SJSA1 (cell line): ENCODE measurements around the gene IQCB1. TPM values are rescaled to one million over a fixed set of nuclear protein-coding genes. Genes with fewer than 3 reads are reported as not detected.

Experiments
- DNase-seq, 2 experiments: peaks; one replicate each; pipeline ENCODE4 v3.0.0-alpha.2; 2015 to 2020; ENCODE audit warnings: low spot score in 2 of 2, low read depth in 1 of 2
- H3K27ac ChIP-seq: fragments of 250-450 bp; sonication (Bioruptor Pico); 2 replicates; pipeline ENCODE4 v1.5.1; 2020; ENCODE audit warnings: mild to moderate bottlenecking, moderate library complexity
- H3K27me3 ChIP-seq: fragments of 250-450 bp; sonication (Bioruptor Pico); replicated peaks from 2 replicates; pipeline ENCODE4 v1.5.1; 2020; ENCODE audit warnings: mild to moderate bottlenecking, moderate library complexity
- H3K36me3 ChIP-seq: fragments of 250-450 bp; sonication (Bioruptor Pico); 2 replicates; pipeline ENCODE4 v1.5.1; 2020; ENCODE audit warnings: mild to moderate bottlenecking
- H3K4me1 ChIP-seq: fragments of 250-450 bp; sonication (Bioruptor Pico); replicated peaks from 2 replicates; pipeline ENCODE4 v1.6.1; 2021; ENCODE audit warnings: mild to moderate bottlenecking
- H3K4me3 ChIP-seq: fragments of 250-450 bp; sonication (Bioruptor Pico); 2 replicates; pipeline ENCODE4 v1.5.1; 2020; ENCODE audit warnings: mild to moderate bottlenecking
- H3K9me3 ChIP-seq: fragments of 250-450 bp; sonication (Bioruptor Pico); replicated peaks from 2 replicates; pipeline ENCODE4 v1.5.1; 2020; ENCODE audit warnings: mild to moderate bottlenecking
- total RNA-seq: library from RNA; depleted of rRNA; stranded (reverse); fragments of >200 nt; shearing (Covaris generic); gene quantifications from 2 replicates; pipeline ENCODE4 v1.2.3, GENCODE V29; 2014

Gene IQCB1
- total RNA-seq, 1 experiment from 2014 or later: 25.3 TPM

- H3K4me1 ChIP-seq: peaks cover 3% of the 10 kb centered on the region; the same call in 1 of the 2 replicates
- H3K27ac ChIP-seq: no peak overlapping the region
- H3K27me3 ChIP-seq: peaks cover 15% of the 10 kb centered on the region
- peaks cover 27% of the 10 kb centered on the region for H3K36me3 ChIP-seq
- H3K4me3 ChIP-seq: no peak overlapping the region
- no peak for DNase-seq
- no peaks in the 10 kb centered on the region for H3K9me3 ChIP-seq
Observed at GRCh38 chr3:121836064-121836463, 1.2 kb upstream of the IQCB1 start.

GRCh38 chr3:121835465-121835801 is 573 bp upstream of the IQCB1 start:
- Histone ChIP-seq H3K9me3 (no peaks in the 10 kb centered on the region), H3K27me3 (peaks cover 15% of the 10 kb centered on the region), H3K27ac (no peak overlapping the region), H3K4me1 (peaks cover 3% of the 10 kb centered on the region; the same call in 1 of the 2 replicates), H3K4me3 (peak overlapping the region; percentile 53), H3K36me3 (peaks cover 27% of the 10 kb centered on the region)
- DNase-seq: no peak

- Histone ChIP-seq H3K36me3 (peaks cover 27% of the 10 kb centered on the region), H3K27me3 (peaks cover 15% of the 10 kb centered on the region), H3K9me3 (no peaks in the 10 kb centered on the region), H3K4me1 (peaks cover 3% of the 10 kb centered on the region; the same call in 1 of the 2 replicates), H3K27ac (peak overlapping the region; percentile 52), H3K4me3 (peak overlapping the region; percentile 53)
- no peak for DNase-seq
Observed at GRCh38 chr3:121834157-121834670, 646 bp downstream of the IQCB1 start.

GRCh38 chr3:121822973-121823372 is 11.9 kb downstream of the IQCB1 start:
- no peak for DNase-seq
- Histone ChIP-seq H3K4me3 (no peak overlapping the region), H3K9me3 (peaks cover 4% of the 10 kb centered on the region; the same call in 1 of the 2 replicates), H3K36me3 (peaks cover 65% of the 10 kb centered on the region), H3K4me1 (no peaks in the 10 kb centered on the region), H3K27ac (no peak overlapping the region), H3K27me3 (no peaks in the 10 kb centered on the region)

GRCh38 chr3:121821421-121822199 is 13.2 kb downstream of the IQCB1 start:
- Histone ChIP-seq H3K36me3 (peaks cover 63% of the 10 kb centered on the region), H3K9me3 (peaks cover 4% of the 10 kb centered on the region; the same call in 1 of the 2 replicates), H3K27ac (no peak overlapping the region), H3K27me3 (no peaks in the 10 kb centered on the region), H3K4me1 (no peaks in the 10 kb centered on the region), H3K4me3 (no peak overlapping the region)
- DNase-seq: no peak

- Histone ChIP-seq H3K4me1 (no peaks in the 10 kb centered on the region), H3K27ac (no peak overlapping the region), H3K36me3 (peaks cover 43% of the 10 kb centered on the region), H3K27me3 (no peaks in the 10 kb centered on the region), H3K9me3 (peaks cover 4% of the 10 kb centered on the region; the same call in 1 of the 2 replicates), H3K4me3 (no peak overlapping the region)
- no peak for DNase-seq
Observed at GRCh38 chr3:121819236-121819635, 15.6 kb downstream of the IQCB1 start.

- DNase-seq: no peak
- no peaks in the 10 kb centered on the region for H3K27me3 ChIP-seq
- H3K36me3 ChIP-seq: peaks cover 37% of the 10 kb centered on the region
- H3K27ac ChIP-seq: no peak overlapping the region
- no peak overlapping the region for H3K4me3 ChIP-seq
- no peaks in the 10 kb centered on the region for H3K4me1 ChIP-seq
- peaks cover 4% of the 10 kb centered on the region; the same call in 1 of the 2 replicates for H3K9me3 ChIP-seq
Observed at GRCh38 chr3:121818578-121818977, 16.3 kb downstream of the IQCB1 start.

GRCh38 chr3:121817753-121818152 is 17.1 kb downstream of the IQCB1 start:
- Histone ChIP-seq H3K9me3 (no peaks in the 10 kb centered on the region), H3K4me1 (no peaks in the 10 kb centered on the region), H3K27ac (no peak overlapping the region)

GRCh38 chr3:121809249-121809648 is 25.6 kb downstream of the IQCB1 start:
- Histone ChIP-seq H3K36me3 (peaks cover 26% of the 10 kb centered on the region), H3K4me3 (no peak overlapping the region), H3K27me3 (no peaks in the 10 kb centered on the region), H3K9me3 (no peaks in the 10 kb centered on the region), H3K4me1 (no peaks in the 10 kb centered on the region), H3K27ac (no peak overlapping the region)
- no peak for DNase-seq

More at GRCh38 chr3:121817753-121818152, 17.1 kb downstream of the IQCB1 start:
- Histone ChIP-seq H3K4me3 (no peak overlapping the region), H3K36me3 (peaks cover 29% of the 10 kb centered on the region), H3K27me3 (no peaks in the 10 kb centered on the region)
- DNase-seq: no peak

- Histone ChIP-seq H3K36me3 (peaks cover 21% of the 10 kb centered on the region), H3K27me3 (no peaks in the 10 kb centered on the region), H3K4me3 (no peak overlapping the region), H3K9me3 (no peaks in the 10 kb centered on the region), H3K4me1 (no peaks in the 10 kb centered on the region), H3K27ac (no peak overlapping the region)
- DNase-seq: no peak
Observed at GRCh38 chr3:121803771-121804320, 31.0 kb downstream of the IQCB1 start.

- H3K36me3 ChIP-seq: peaks cover 12% of the 10 kb centered on the region
- H3K4me3 ChIP-seq: no peak overlapping the region
- H3K4me1 ChIP-seq: no peaks in the 10 kb centered on the region
- H3K27ac ChIP-seq: no peak overlapping the region
- no peaks in the 10 kb centered on the region for H3K27me3 ChIP-seq
- DNase-seq: no peak
- no peaks in the 10 kb centered on the region for H3K9me3 ChIP-seq
Observed at GRCh38 chr3:121800906-121801305, 34.0 kb downstream of the IQCB1 start.

GRCh38 chr3:121796970-121797369 is 37.9 kb downstream of the IQCB1 start:
- Histone ChIP-seq H3K4me3 (no peak overlapping the region), H3K9me3 (no peaks in the 10 kb centered on the region), H3K27me3 (no peaks in the 10 kb centered on the region), H3K36me3 (peaks cover 10% of the 10 kb centered on the region; the same call in 1 of the 2 replicates), H3K4me1 (no peaks in the 10 kb centered on the region), H3K27ac (no peak overlapping the region)
- DNase-seq: no peak

- DNase-seq: no peak
Observed at GRCh38 chr3:121794264-121794983, 40.4 kb downstream of the IQCB1 start.

GRCh38 chr3:121793078-121793477 is 41.8 kb downstream of the IQCB1 start:
- DNase-seq: no peak
- no peak overlapping the region for H3K27ac ChIP-seq

More at GRCh38 chr3:121794264-121794983, 40.4 kb downstream of the IQCB1 start:
- Histone ChIP-seq H3K27ac (no peak overlapping the region), H3K4me1 (no peaks in the 10 kb centered on the region), H3K27me3 (no peaks in the 10 kb centered on the region), H3K9me3 (no peaks in the 10 kb centered on the region), H3K4me3 (no peak overlapping the region), H3K36me3 (peaks cover 16% of the 10 kb centered on the region; the same call in 1 of the 2 replicates)

More at GRCh38 chr3:121793078-121793477, 41.8 kb downstream of the IQCB1 start:
- no peak overlapping the region for H3K4me3 ChIP-seq
- H3K9me3 ChIP-seq: no peaks in the 10 kb centered on the region
- peaks cover 28% of the 10 kb centered on the region; the same call in 1 of the 2 replicates for H3K36me3 ChIP-seq
- no peaks in the 10 kb centered on the region for H3K27me3 ChIP-seq
- no peaks in the 10 kb centered on the region for H3K4me1 ChIP-seq
